GM12878 (cell line): Measurements from ENCODE around the gene CD34. TPM values are rescaled to one million over a fixed set of nuclear protein-coding genes. Genes with fewer than 3 reads are reported as not detected.

Experiments used
- ATAC-seq: fragments of 200-7000 bp; cut with Tn5 transposase; 3 replicates; pipeline ENCODE4 v1.9.1; 2020; ENCODE audit warnings: mild to moderate bottlenecking, moderate library complexity
- BruUV-seq: library from RNA; stranded (reverse); fragments of 400-500 nt; replicated peaks from 2 replicates; lab custom pipeline; 2021; lab: Mats Ljungman, UMichigan
- CTCF ChIA-PET: fragments of 300-600 bp; sonication (Branson Sonifier 250); formaldehyde crosslinking; extraction: SDS; loops from one replicate; lab custom pipeline; 2021; ENCODE audit warnings: inconsistent platforms; lab: Yijun Ruan, JAX
- POLR2A ChIA-PET: fragments of 350-600 bp; formaldehyde crosslinking; extraction: SDS; loops from one replicate; lab custom pipeline; 2021; ENCODE audit warnings: inconsistent platforms; lab: Charles Lee
- RAD21 ChIA-PET: fragments of 300-600 bp; sonication (Branson Sonifier 250); formaldehyde crosslinking; loops from one replicate; lab custom pipeline; 2023; ENCODE audit warnings: antibody characterized with exemption; ENCODE audit not compliant: unreplicated experiment; lab: Charles Lee
- SMC1A ChIA-PET: fragments of 300-600 bp; sonication (Branson Sonifier 250); formaldehyde crosslinking; loops from one replicate; lab custom pipeline; 2023; ENCODE audit not compliant: unreplicated experiment, uncharacterized antibody; lab: Charles Lee
- DNase-seq: peaks from one replicate; pipeline ENCODE4 v3.0.0-alpha.2; 2011; ENCODE audit warnings: low read depth, low spot score
- FAIRE-seq: peaks from 3 replicates; lab custom pipeline; 2011; peaks lifted over from hg19 to GRCh38; lab: Jason Lieb, UNC
- H2AFZ ChIP-seq: 2 replicates; pipeline ENCODE4 v1.6.0; 2011; ENCODE audit warnings: low read depth, low read length, control low read depth; ENCODE audit not compliant: control insufficient read depth
- H3K27ac ChIP-seq: 2 replicates; pipeline ENCODE4 v1.5.1; 2011; ENCODE audit warnings: control low read depth; ENCODE audit not compliant: control insufficient read depth, insufficient read depth
- H3K27me3 ChIP-seq, 2 experiments: replicated peaks in 1 of 2; 2 replicates each; pipeline versions ENCODE4 v1.6.0 to v1.6.1; 2011; ENCODE audit warnings: low read length in 1 of 2; ENCODE audit not compliant: control insufficient read depth in 2 of 2, insufficient read depth in 2 of 2
- H3K36me3 ChIP-seq, 2 experiments: 2 replicates each; pipeline ENCODE4 v1.5.1; 2011; ENCODE audit warnings: low read length in 1 of 2; ENCODE audit not compliant: control insufficient read depth in 2 of 2, insufficient read depth in 2 of 2
- H3K4me1 ChIP-seq: 2 replicates; pipeline ENCODE4 v1.6.1; 2011; ENCODE audit warnings: mild to moderate bottlenecking, low read length, moderate library complexity, mixed read lengths; ENCODE audit not compliant: control insufficient read depth, insufficient read depth
- H3K4me2 ChIP-seq: 2 replicates; pipeline ENCODE4 v1.6.0; 2011; ENCODE audit warnings: control low read depth; ENCODE audit not compliant: control insufficient read depth, insufficient read depth
- H3K4me3 ChIP-seq: fragments of 200-600 bp; sonication (generic); 2 replicates; pipeline ENCODE4 v1.5.1; 2016
- H3K79me2 ChIP-seq: 2 replicates; pipeline ENCODE4 v1.6.0; 2011; ENCODE audit warnings: low read length; ENCODE audit not compliant: control insufficient read depth, insufficient read depth
- H3K9ac ChIP-seq: 2 replicates; pipeline ENCODE4 v1.8.0; 2011; ENCODE audit warnings: low read length, control low read depth, mixed read lengths; ENCODE audit not compliant: control insufficient read depth, insufficient read depth
- H3K9me3 ChIP-seq: replicated peaks from 3 replicates; pipeline ENCODE4 v1.5.1; 2011; ENCODE audit warnings: mild to moderate bottlenecking, low read length; ENCODE audit not compliant: control insufficient read depth, insufficient read depth
- H4K20me1 ChIP-seq: 2 replicates; pipeline ENCODE4 v1.6.0; 2011; ENCODE audit not compliant: control insufficient read depth, insufficient read depth
- BACH1 ChIP-seq: fragments of 450-650 bp; IDR thresholded peaks from 2 replicates; pipeline ENCODE4 v1.6.1; 2017; ENCODE audit warnings: mild to moderate bottlenecking, borderline replicate concordance
- BMI1 ChIP-seq: fragments of 450-650 bp; IDR thresholded peaks from 2 replicates; pipeline ENCODE4 v1.6.1; 2016; ENCODE audit warnings: mild to moderate bottlenecking, moderate library complexity, borderline replicate concordance
- BRCA1 ChIP-seq: IDR thresholded peaks from 2 replicates; pipeline ENCODE4 v1.6.1; 2011; ENCODE audit warnings: low read depth, low read length, improper control_type of control experiment
- CBFB ChIP-seq: IDR thresholded peaks from 2 replicates; pipeline ENCODE4 v1.6.1; 2016; ENCODE audit warnings: antibody characterized with exemption, low read depth
- CBX3 ChIP-seq: fragments of 200-600 bp; sonication (generic); IDR thresholded peaks from 2 replicates; pipeline ENCODE4 v1.6.1; 2016; ENCODE audit warnings: low read depth, borderline replicate concordance
- CHD4 ChIP-seq: fragments of 200-600 bp; sonication (generic); IDR thresholded peaks from 2 replicates; pipeline ENCODE4 v1.6.1; 2016; ENCODE audit warnings: mild to moderate bottlenecking
- HDGF ChIP-seq: fragments of 450-650 bp; IDR thresholded peaks from 2 replicates; pipeline ENCODE4 v1.6.1; 2016; ENCODE audit warnings: antibody characterized with exemption
- KDM1A ChIP-seq: fragments of 200-600 bp; sonication (generic); IDR thresholded peaks from 2 replicates; pipeline ENCODE4 v1.6.1; 2016; ENCODE audit warnings: borderline replicate concordance
- NFYA ChIP-seq: IDR thresholded peaks from 2 replicates; pipeline ENCODE4 v1.6.1; 2011; ENCODE audit warnings: low read depth, mild to moderate bottlenecking, low read length, improper control_type of control experiment, borderline replicate concordance
- NR2F1 ChIP-seq: fragments of 450-650 bp; conservative IDR thresholded peaks from 2 replicates; pipeline ENCODE4 v1.6.1; 2017; ENCODE audit warnings: mild to moderate bottlenecking
- RB1 ChIP-seq: fragments of 450-650 bp; formaldehyde crosslinking; IDR thresholded peaks from 2 replicates; pipeline ENCODE4 v1.6.1; 2017; ENCODE audit warnings: mild to moderate bottlenecking, borderline replicate concordance
- RELA ChIP-seq: fragments of 450-650 bp; IDR thresholded peaks from 2 replicates; pipeline ENCODE4 v1.8.0; 2014; ENCODE audit warnings: borderline replicate concordance; ENCODE audit not compliant: partially characterized antibody
- SIN3A ChIP-seq: IDR thresholded peaks from 2 replicates; pipeline ENCODE4 v1.6.1; 2012; ENCODE audit warnings: low read depth, low read length, improper control_type of control experiment
- SMAD1 ChIP-seq: fragments of 450-650 bp; IDR thresholded peaks from 2 replicates; pipeline ENCODE4 v1.6.1; 2018; ENCODE audit warnings: mild to moderate bottlenecking, low read depth; ENCODE audit not compliant: partially characterized antibody
- SREBF1 ChIP-seq: IDR thresholded peaks from 2 replicates; pipeline ENCODE4 v1.6.1; 2012; ENCODE audit warnings: mild to moderate bottlenecking, low read length
- STAT3 ChIP-seq: IDR thresholded peaks from 2 replicates; pipeline ENCODE4 v1.6.1; 2011; ENCODE audit warnings: low read depth, low read length, improper control_type of control experiment
- TCF7 ChIP-seq: IDR thresholded peaks from 2 replicates; pipeline ENCODE4 v1.6.1; 2014; ENCODE audit warnings: antibody characterized with exemption, borderline replicate concordance
- WRNIP1 ChIP-seq: IDR thresholded peaks from 2 replicates; pipeline ENCODE4 v1.6.1; 2011; ENCODE audit warnings: low read depth, low read length, improper control_type of control experiment, borderline replicate concordance
- ZNF592 ChIP-seq: fragments of 450-650 bp; IDR thresholded peaks from 2 replicates; pipeline ENCODE4 v1.6.1; 2017; ENCODE audit warnings: mild to moderate bottlenecking, moderate library complexity
- WGBS: methylation state at CpG from one replicate; pipeline ENCODE4 v1.1.6; 2016; ENCODE audit warnings: low lambda C conversion rate; ENCODE audit not compliant: insufficient replicate concordance, insufficient coverage; ENCODE audit errors: missing lambda C conversion rate; 5-methylcytosine and 5-hydroxymethylcytosine counted together
- in situ Hi-C: fragments of 300-500 bp; cut with MboI; formaldehyde crosslinking; loops from 9 replicates; pipeline ENCODE4 v1.14.3; 2018; ENCODE audit warnings: mixed read lengths
- intact Hi-C: fragments of 100-400 bp; cut with micrococcal nuclease; formaldehyde crosslinking; loops from one replicate; pipeline ENCODE4 v1.14.2; 2022; ENCODE audit not compliant: unreplicated experiment
- polyA plus RNA-seq, 11 experiments: library from polyadenylated mRNA; depleted of rRNA in 4 of 11; unstranded in 6 of 11; stranded (reverse) in 5 of 11; fragments of >200 nt; fragmentation: Nextera tagmentation in 4 of 11; fragmentation: Illumina TruSeq in 1 of 11; extraction: Ambion mirVana in 4 of 11; extraction: Trizol in 1 of 11; gene quantifications; 1 replicate in 1 of 11; 2 replicates in 10 of 11; pipeline versions ENCODE4 v1.2.1 to v1.2.3, GENCODE V29; 2011 to 2016; ENCODE audit warnings: inconsistent platforms in 2 of 11, missing spikeins in 2 of 11, low read depth in 1 of 11
- total RNA-seq, 4 experiments: library from RNA; depleted of rRNA in 3 of 4; stranded (reverse); fragments of >200 nt in 3 of 4; fragmentation: Illumina TruSeq in 1 of 4; extraction: Trizol in 1 of 4; gene quantifications; 2 replicates each; pipeline versions ENCODE4 v1.2.1 to v1.2.3, GENCODE V29; 2013 to 2021

Gene CD34
- total and polyA plus RNA-seq, 10 of the 15 experiments (the other 5 are each of a cell fraction or from before 2014, with no cell fraction given): under 0.01 to 0.08 (median 0.02) TPM; not detected in 6

DNA sequence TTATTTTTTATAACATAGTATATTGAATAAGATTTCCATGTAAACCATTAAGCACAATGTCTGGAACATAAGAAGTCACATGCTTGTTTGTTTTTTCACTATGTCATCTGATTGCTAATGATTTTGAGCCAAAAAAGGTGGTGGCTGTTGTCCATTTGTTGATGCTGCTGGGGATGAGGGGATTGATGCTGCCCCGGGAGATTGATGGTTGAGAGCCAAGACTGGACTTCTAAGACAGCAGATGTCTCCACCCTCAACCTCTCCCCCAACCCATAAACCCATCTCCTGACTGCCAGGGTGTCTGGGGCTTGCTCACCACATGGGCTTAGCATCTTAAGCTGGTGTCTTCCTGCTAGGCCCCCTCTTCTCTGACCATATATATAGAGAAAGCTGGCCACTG lies 35.8 kb upstream of the CD34 start:
- Histone ChIP-seq H3K9me3 (no peaks in the 10 kb centered on the region), H3K9ac (no peak overlapping the region), H3K4me2 (no peak overlapping the region), H3K27ac (no peak overlapping the region), H4K20me1 (no peaks in the 10 kb centered on the region), H3K36me3 (no peaks in the 10 kb centered on the region), H3K4me3 (no peak overlapping the region), H3K27me3 (peaks cover 1 to 3% of the 10 kb centered on the region in 2 experiments; a peak in 2 of 4 replicates), H3K4me1 (no peaks in the 10 kb centered on the region), H2AFZ (no peak overlapping the region), H3K79me2 (no peaks in the 10 kb centered on the region)
- intact Hi-C loops: no loop called here
- in situ Hi-C loops: no loop called here
- ATAC-seq: no peak
- SMC1A ChIA-PET: interaction anchor here (0.9 to 2.1 kb wide), 8 partner anchors 9 to 62 kb away, joined by 3 to 10 read pairs (median 4); no protein-coding TSS in a partner anchor
- BruUV-seq: no TSS peak
- TF ChIP-seq NFYA: no peak
- TF ChIP-seq TCF7: no peak
- TF ChIP-seq RB1: no peak
- no peak for TF ChIP-seq SREBF1
- no peak for TF ChIP-seq NR2F1
- TF ChIP-seq STAT3: no peak
- no peak for TF ChIP-seq CBX3
- TF ChIP-seq HDGF: no peak
- TF ChIP-seq ZNF592: no peak
- no peak for TF ChIP-seq CHD4
- no peak for TF ChIP-seq WRNIP1
- no peak for TF ChIP-seq BMI1
- TF ChIP-seq SIN3A: no peak
- no peak for TF ChIP-seq CBFB
- TF ChIP-seq KDM1A: no peak
- no peak for TF ChIP-seq SMAD1
- TF ChIP-seq BACH1: no peak
- TF ChIP-seq RELA: no peak
- no peak for TF ChIP-seq BRCA1
- DNase-seq: no peak
- CTCF ChIA-PET: interaction anchor here (0.9 to 2.2 kb wide), 6 partner anchors 9 to 74 kb away, joined by 4 to 14 read pairs (median 9); no protein-coding TSS in a partner anchor
- FAIRE-seq: no peak
- RAD21 ChIA-PET: interaction anchor here (0.8 to 1.1 kb wide), 5 partner anchors 17 to 78 kb away, joined by 3 to 5 read pairs (median 3); no protein-coding TSS in a partner anchor
- 100% methylated on average over 1 of the region's 1 CpG for WGBS
- POLR2A ChIA-PET: no interaction called here
